ENCODE results near the gene PRSS21.

PRSS21 gene

DNA sequence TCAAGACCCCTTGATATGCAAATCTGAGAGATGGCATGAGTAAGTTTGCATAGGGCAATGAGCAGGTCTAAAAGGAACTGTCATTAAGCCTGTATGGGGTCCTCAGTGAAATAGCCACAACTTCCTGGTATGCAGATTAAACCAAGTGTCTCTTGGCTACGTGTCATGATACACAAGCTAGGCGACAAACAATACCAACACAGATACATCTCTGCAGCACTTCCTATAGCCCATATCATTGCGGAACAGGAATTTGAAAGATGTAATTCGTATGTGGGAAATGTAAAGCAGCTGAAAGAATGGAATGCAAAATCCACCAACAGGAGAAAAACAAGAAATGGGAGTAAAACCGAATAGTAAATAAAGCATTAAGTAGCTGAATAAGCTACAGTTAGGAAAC, 28.1 kb downstream of the PRSS21 start:
- no peak for DNase-seq (ENCODE audit: low read depth)

DNA sequence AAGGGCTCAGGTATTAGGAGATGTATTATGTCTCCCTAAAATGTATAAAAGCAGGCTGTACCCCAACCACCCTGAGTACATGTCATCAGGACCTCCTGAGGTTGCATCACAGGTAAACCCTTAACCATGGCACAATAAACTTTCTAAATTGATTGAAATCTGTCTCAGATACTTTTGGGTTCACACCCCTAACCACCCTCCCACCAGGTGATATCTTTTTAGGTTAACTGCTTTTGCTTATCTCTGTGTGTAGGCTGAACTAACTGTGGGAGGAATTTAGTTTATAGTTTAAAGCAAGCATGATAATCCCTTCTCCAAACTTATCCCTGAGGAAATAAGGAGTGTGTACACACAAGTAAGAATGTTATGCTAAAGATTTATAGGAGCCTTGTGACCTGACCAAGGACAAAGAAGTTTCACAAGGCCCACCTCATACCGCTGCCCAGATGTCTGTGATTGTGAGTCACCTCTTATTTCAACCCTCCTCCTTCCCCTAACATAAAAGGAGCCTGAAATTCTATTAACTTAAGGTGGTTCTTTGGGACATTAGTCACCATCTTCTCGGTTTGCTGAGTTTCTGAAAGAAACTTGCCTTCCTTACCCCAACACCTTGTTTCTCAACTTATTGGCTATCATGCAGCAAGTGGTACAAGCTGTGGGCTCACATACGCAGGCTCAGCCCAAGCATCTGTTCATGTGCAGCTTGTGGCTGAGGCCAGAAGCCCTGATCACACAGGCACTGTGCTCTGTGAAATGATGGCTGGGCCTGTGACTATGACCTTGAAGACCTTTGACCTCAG, 29.7 kb downstream of the PRSS21 start:
- no peak for DNase-seq (ENCODE audit: low read depth)

- DNase-seq (ENCODE audit: low read depth) = no peak
These were observed 32.1 kb downstream of the PRSS21 start for GRCh38 chr16:2848933-2849725.

DNA sequence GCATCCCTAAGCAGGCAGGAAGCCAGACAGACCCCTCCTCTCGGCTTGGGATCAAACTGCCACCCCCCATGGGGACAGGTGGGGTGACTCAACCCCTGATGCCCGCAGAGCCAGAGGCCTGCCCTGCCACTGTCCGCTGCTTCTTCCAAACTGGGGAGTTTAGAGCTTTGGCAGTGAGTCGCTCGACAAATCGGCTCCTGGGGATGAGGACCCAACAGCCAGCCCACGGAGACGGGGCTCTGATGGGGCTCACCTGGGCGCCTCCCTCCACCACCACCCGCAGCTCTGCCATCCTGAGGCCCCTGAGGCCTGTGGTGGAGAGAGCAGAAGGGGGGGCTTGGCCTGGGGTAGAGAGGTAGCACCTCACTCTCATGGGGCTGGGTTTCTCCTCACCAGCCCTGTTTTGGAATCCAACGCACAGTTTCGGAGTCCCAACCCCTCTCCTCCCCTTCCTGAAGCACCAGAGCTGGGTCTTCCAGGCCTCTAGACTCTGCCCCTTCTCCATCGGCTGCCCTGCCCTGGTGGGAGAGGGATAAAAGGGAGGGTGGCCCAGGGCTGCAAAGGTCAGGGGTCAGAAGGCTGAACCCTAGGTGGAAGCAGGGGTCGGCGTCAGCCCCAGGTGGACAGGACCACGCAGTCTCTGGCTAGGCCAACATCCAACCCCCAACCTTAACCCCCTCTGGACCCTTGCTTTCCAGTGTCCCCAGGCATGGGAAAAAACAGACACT, 35.1 kb downstream of the PRSS21 start:
- DNase-seq (ENCODE audit: low read depth) = no peak

GRCh38 chr16:2852731-2853507, 35.9 kb downstream of the PRSS21 start:
- DNase-seq (ENCODE audit: low read depth) = no peak

- DNase-seq (ENCODE audit: low read depth) = no peak
These were observed 36.6 kb downstream of the PRSS21 start for GRCh38 chr16:2853531-2854073.

- DNase-seq (ENCODE audit: low read depth) = no peak
These were observed 37.8 kb downstream of the PRSS21 start for GRCh38 chr16:2854700-2855309.

- DNase-seq (ENCODE audit: low read depth) = no peak
These were observed 38.5 kb downstream of the PRSS21 start for GRCh38 chr16:2855536-2855935.

DNA sequence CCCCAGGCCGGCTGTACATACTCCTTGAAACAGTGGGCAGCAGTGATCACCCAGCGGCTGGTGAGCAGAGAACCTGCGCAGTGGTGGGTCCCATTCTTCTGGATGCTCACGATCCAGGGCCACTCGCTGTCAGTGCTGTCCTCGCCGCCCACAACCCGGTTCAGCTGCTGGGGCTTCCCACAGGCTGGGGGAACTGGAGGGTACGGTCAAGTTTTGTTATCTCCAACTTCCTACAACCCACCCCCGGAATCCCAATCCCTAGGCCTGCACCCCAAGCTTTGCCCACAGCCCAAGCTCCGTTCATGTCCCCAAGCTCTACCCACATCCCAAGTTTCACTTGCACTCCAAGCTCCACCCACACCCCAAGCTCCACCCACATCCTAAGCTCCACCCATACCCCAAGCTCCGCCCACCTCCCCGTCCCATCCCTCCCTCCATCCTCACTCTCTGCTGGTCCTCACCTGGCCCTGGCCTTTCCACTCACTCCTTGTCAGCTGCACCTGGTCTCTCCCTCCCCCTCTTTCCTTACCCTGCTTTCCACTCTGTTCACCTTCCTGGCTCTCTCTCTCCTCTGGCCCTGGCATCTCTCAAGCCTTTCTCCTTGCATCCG, 39.1 kb downstream of the PRSS21 start:
- no peak for DNase-seq (ENCODE audit: low read depth)

DNA sequence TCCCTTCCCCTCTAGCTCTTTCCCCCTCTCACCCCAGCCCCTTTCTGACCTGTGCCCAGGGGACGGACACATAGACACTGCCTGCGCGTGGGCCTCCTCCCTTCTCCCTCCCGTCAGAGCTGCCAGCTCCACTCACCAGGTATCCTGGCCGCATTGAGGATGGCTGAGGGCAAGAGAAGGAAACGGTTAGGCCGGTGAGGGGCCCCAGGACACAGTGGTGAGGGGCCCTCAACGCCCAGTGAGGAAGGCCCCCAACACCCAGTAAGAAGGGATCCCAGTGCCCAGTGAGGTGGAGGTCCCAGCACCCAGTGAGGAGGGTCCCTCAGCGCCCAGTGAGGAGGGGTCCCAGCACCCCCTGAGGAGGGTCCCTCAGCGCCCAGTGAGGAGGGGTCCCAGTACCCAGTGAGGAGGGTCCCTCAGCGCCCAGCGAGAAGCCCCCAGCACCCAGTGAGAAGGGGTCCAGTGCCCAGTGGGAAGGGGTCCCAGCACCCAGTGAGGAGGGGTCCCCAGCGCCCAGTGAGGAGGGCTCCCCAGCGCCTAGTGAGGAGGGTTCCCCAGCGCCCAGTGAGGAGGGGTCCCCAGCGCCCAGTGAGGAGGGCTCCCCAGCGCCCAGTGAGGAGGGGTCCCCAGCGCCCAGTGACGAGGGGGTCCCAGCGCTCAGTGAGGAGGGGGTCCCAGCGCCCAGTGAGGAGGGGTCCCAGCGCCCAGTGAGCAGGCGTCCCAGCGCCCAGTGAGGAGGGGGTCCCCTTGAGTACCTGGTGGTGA, 39.8 kb downstream of the PRSS21 start:
- DNase-seq (ENCODE audit: low read depth) = no peak

DNA sequence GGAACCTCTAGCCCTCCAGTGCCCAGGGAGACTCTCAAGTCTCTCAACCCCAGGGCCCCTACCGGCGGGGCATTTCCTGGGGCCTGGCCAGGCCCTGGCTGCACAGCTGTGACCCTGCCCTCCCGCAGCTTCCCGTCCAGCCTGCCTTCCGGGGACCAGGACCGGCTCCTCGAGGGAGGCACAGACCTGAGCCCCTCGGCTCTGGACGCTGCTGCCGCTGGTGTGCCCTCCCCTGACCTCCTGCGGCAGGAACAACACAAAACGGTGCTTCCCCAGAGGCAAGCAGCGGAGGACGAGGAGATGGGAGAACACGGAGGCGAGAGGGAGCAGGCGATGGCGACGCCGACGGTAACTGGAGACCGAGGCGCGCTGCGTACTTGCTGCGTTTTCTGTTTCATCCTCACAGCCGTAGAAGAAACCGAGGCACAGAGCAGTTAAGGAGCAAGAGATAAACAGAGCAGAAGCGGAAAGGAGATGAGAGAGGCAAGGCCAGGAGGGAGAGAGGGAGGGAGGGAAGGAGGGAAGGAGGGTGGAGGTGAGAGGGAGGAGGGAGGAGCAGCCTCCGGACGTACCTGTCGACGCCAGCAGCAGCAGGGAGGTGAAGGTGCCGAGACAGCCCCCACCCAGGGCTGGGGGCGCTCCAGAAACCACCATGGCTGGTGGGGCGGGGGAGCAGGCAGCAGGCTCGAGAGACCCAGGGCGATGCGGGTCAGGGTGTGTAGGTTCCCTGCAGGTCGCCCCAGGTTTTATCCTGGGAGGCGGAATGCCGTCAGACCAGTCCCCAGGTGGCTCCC, 40.6 kb downstream of the PRSS21 start, which contains the start of gene PRSS22:
Gene PRSS22 (minus strand): TSS at position 720 of the 794 bp plus-strand sequence. CDS start 66 bp downstream, at position 654.
- DNase-seq (ENCODE audit: low read depth) = no peak

GRCh38 chr16:2858245-2859025, 41.4 kb downstream of the PRSS21 start:
- no peak for DNase-seq (ENCODE audit: low read depth)

- DNase-seq (ENCODE audit: low read depth) = no peak
These were observed 42.7 kb downstream of the PRSS21 start for GRCh38 chr16:2859686-2860265.

- DNase-seq (ENCODE audit: low read depth) = no peak
These were observed 44.0 kb downstream of the PRSS21 start for GRCh38 chr16:2860826-2861567.

DNA sequence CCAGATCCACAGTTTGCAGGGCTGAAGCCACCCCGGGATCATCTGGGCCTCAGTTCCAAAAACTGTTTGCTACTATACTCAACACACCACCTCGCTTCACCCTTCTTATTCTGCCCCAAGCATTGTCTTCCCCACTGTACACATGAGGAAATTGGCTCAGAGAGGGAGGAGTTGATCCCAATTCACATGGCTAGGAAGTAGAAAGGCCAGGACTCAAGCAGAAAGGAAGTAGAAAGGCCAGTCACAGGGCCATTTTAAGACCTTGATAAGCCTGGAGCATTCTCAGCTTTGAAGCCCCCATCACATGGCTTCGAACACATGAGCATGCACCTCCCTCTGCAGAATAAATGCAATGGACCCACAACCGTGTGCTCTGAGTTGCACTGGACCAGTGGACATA, 48.6 kb downstream of the PRSS21 start:
- DNase-seq (ENCODE audit: low read depth) = no peak

GRCh38 chr16:2866431-2866830, 49.4 kb downstream of the PRSS21 start:
- no peak for DNase-seq (ENCODE audit: low read depth)

- no peak for DNase-seq (ENCODE audit: low read depth)
These were observed 50.6 kb downstream of the PRSS21 start for GRCh38 chr16:2867661-2867986.
